ENCODE measurements around the gene MITF.

The MITF gene

GRCh38 chr3:69755795-69756194 is 16.5 kb downstream of the MITF start:
- TF ChIP-seq ZFX (IDR thresholded peaks at IDR 0.05; ENCODE audit: borderline replicate concordance) (no peak), CTCF (IDR thresholded peaks at IDR 0.05) (no peak)
- no peak overlapping the region for H3K27ac ChIP-seq

GRCh38 chr3:69761896-69762767 is 22.9 kb downstream of the MITF start:
- TF ChIP-seq ZFX (IDR thresholded peaks at IDR 0.05; ENCODE audit: borderline replicate concordance): no peak
- TF ChIP-seq CTCF (IDR thresholded peaks at IDR 0.05): no peak
- no peak overlapping the region for H3K27ac ChIP-seq

- no peak overlapping the region for H3K27ac ChIP-seq
- no peak for TF ChIP-seq CTCF (IDR thresholded peaks at IDR 0.05)
Measured at GRCh38 chr3:69762768-69763229, 23.5 kb downstream of the MITF start.

GRCh38 chr3:69763458-69763857 is 24.2 kb downstream of the MITF start:
- H3K27ac ChIP-seq: no peak overlapping the region
- no peak for TF ChIP-seq ZFX (IDR thresholded peaks at IDR 0.05; ENCODE audit: borderline replicate concordance)
- TF ChIP-seq CTCF (IDR thresholded peaks at IDR 0.05): no peak

DNA sequence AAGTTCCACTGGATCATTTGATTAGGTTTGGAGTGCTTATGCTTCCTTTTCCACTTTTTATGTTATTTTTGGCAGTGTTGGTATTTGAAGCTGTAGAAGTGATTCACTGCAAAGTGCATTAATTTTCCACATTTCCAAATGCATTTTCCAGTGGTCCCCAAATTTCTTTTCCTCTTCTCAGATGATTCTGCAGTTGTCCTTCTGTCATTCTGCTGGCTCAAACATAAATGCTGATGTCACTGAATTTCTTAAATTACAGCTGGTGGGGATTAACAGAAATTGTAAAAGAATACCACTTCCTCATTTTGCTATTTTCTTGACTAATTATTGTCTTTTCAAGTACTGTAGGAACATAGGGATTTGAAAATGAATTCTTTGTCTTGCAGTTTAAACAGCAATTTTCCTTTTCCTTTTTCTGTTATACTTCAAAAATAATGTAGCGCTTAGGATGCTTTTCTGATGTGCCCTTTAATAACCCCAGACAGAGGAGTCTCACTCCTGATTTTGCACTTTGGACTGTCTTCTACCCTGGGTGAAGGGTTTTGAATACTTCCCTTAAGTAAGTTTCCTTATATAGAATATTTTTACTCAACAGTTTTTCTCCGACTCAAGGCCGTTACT is 25.0 kb downstream of the MITF start:
- TF ChIP-seq CTCF (IDR thresholded peaks at IDR 0.05) (no peak), ZFX (IDR thresholded peaks at IDR 0.05; ENCODE audit: borderline replicate concordance) (no peak)
- no peak overlapping the region for H3K27ac ChIP-seq

DNA sequence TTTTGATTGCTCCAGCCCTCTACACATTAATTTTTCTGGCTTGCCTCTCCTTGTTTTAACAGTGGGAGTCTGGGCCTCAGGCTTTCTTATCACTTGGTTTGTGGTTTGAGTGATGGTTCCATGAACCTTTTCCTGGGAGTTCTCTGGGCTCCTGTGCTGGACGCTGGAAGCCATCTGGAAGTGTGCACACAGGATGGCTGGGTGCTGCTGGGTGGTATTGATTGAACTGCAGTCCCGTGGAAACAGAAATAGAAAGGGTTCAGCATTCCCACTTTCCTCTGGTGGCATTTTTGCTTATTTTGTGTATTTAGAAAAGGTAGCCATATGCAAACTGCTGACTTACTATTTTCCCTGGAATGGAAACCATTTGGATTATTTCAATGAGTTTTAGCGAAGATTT is 25.6 kb downstream of the MITF start:
- no peak overlapping the region for H3K27ac ChIP-seq
- no peak for TF ChIP-seq CTCF (IDR thresholded peaks at IDR 0.05)

DNA sequence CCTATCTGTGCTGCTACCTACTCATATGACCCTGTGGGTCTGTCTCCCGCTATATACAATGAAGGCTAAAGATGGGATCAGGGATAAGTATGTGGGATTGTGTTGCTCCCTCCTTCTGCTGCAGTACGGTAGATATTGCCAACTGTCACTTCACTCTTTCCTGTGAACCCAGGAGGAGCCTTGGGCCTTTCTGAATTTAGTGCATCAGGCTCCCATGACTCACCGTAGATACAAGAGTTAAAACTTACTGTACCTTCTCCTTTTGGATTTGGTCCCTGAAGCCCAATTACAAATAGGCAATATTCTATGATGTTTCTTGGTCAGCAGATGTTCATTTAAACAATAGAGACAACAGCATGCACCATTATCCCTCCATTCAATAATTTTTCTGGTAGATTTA is 27.4 kb downstream of the MITF start:
- H3K27ac ChIP-seq: no peak overlapping the region
- no peak for TF ChIP-seq ZFX (IDR thresholded peaks at IDR 0.05; ENCODE audit: borderline replicate concordance)
- no peak for TF ChIP-seq CTCF (IDR thresholded peaks at IDR 0.05)
